Stimulated activated memory B cell treated with anti-CD40 and anti-IgM and Interleukin-4, amounts not matched to agents 10 μg/mL and 1 μg/mL and 100 μg/mL, for 72 hours (primary cell): ENCODE results near the gene TARBP2.
A peak's percentile ranks its signal among the peaks of the same experiment; 100 is the strongest.
"Not testable (repeated sequence)": the region's sequence is repeated elsewhere in the genome, so short reads cannot be mapped to it uniquely, and the experiment has no call there.

Source experiments
- ATAC-seq: fragments of 150-1000 bp; cut with Tn5 transposase; 2 replicates; pipeline ENCODE4 v1.10.0; 2021
- H3K27ac Mint-ChIP-seq: one replicate; pipeline ENCODE4 v1.8.0; 2022; ENCODE audit warnings: mild to moderate bottlenecking, mixed read lengths
- H3K27me3 Mint-ChIP-seq: one replicate; pipeline ENCODE4 v1.8.0; 2022; ENCODE audit warnings: mixed read lengths
- H3K36me3 Mint-ChIP-seq: one replicate; pipeline ENCODE4 v1.8.0; 2022; ENCODE audit warnings: mixed read lengths
- H3K4me1 Mint-ChIP-seq: one replicate; pipeline ENCODE4 v1.8.0; 2022; ENCODE audit warnings: mixed read lengths
- H3K4me3 Mint-ChIP-seq: one replicate; pipeline ENCODE4 v1.8.0; 2022; ENCODE audit warnings: mild to moderate bottlenecking, moderate library complexity, mixed read lengths
- H3K9me3 Mint-ChIP-seq: one replicate; pipeline ENCODE4 v1.8.0; 2022; ENCODE audit warnings: mixed read lengths

TARBP2 gene

GRCh38 chr12:53538209-53538689 is 37.2 kb downstream of the TARBP2 start:
- Mint-ChIP-seq H3K27ac (no peak overlapping the region), H3K36me3 (peaks cover 46% of the 10 kb centered on the region), H3K9me3 (no peaks in the 10 kb centered on the region), H3K27me3 (no peaks in the 10 kb centered on the region), H3K4me3 (no peak overlapping the region), H3K4me1 (no peaks in the 10 kb centered on the region)
- no peak for ATAC-seq

GRCh38 chr12:53539526-53539925 is 38.4 kb downstream of the TARBP2 start:
- Mint-ChIP-seq H3K27ac (no peak overlapping the region), H3K27me3 (no peaks in the 10 kb centered on the region), H3K4me3 (no peak overlapping the region), H3K36me3 (peaks cover 36% of the 10 kb centered on the region), H3K4me1 (no peaks in the 10 kb centered on the region), H3K9me3 (no peaks in the 10 kb centered on the region)
- ATAC-seq = no peak

GRCh38 chr12:53543539-53543938 is 42.5 kb downstream of the TARBP2 start:
- Mint-ChIP-seq H3K9me3 (no peaks in the 10 kb centered on the region), H3K4me3 (no peak overlapping the region), H3K27ac (peak overlapping the region; percentile 56), H3K36me3 (peaks cover 14% of the 10 kb centered on the region), H3K27me3 (no peaks in the 10 kb centered on the region), H3K4me1 (no peaks in the 10 kb centered on the region)
- ATAC-seq = peak; percentile 86

GRCh38 chr12:53548354-53548753 is 47.3 kb downstream of the TARBP2 start:
- not testable (repeated sequence) for ATAC-seq, H3K4me1 Mint-ChIP-seq, H3K9me3 Mint-ChIP-seq, H3K27me3 Mint-ChIP-seq, H3K27ac Mint-ChIP-seq, H3K4me3 Mint-ChIP-seq
- peaks cover 34% of the 10 kb centered on the region for H3K36me3 Mint-ChIP-seq

- not testable (repeated sequence) for H3K9me3 Mint-ChIP-seq, ATAC-seq, H3K4me3 Mint-ChIP-seq, H3K27ac Mint-ChIP-seq, H3K4me1 Mint-ChIP-seq, H3K27me3 Mint-ChIP-seq
- H3K36me3 Mint-ChIP-seq = peaks cover 34% of the 10 kb centered on the region
Measured at GRCh38 chr12:53550131-53550530, 49.0 kb downstream of the TARBP2 start.

- H3K4me3 Mint-ChIP-seq = no peak overlapping the region
- ATAC-seq = no peak
- H3K27me3 Mint-ChIP-seq = no peaks in the 10 kb centered on the region
- H3K27ac Mint-ChIP-seq = no peak overlapping the region
- peaks cover 34% of the 10 kb centered on the region for H3K36me3 Mint-ChIP-seq
- H3K9me3 Mint-ChIP-seq = no peaks in the 10 kb centered on the region
- H3K4me1 Mint-ChIP-seq = no peaks in the 10 kb centered on the region
Measured at GRCh38 chr12:53550595-53550994, 49.5 kb downstream of the TARBP2 start.

- Mint-ChIP-seq H3K4me1 (no peaks in the 10 kb centered on the region), H3K4me3 (no peak overlapping the region), H3K36me3 (peaks cover 34% of the 10 kb centered on the region), H3K9me3 (no peaks in the 10 kb centered on the region), H3K27ac (no peak overlapping the region), H3K27me3 (no peaks in the 10 kb centered on the region)
- no peak for ATAC-seq
Measured at GRCh38 chr12:53551889-53552291, 50.8 kb downstream of the TARBP2 start.

GRCh38 chr12:53552361-53553327 is 51.6 kb downstream of the TARBP2 start:
- H3K4me3 Mint-ChIP-seq = no peak overlapping the region
- no peaks in the 10 kb centered on the region for H3K9me3 Mint-ChIP-seq
- no peaks in the 10 kb centered on the region for H3K4me1 Mint-ChIP-seq
- ATAC-seq = no peak
- no peak overlapping the region for H3K27ac Mint-ChIP-seq
- H3K36me3 Mint-ChIP-seq = peaks cover 34% of the 10 kb centered on the region
- H3K27me3 Mint-ChIP-seq = no peaks in the 10 kb centered on the region
